SKM-1 treated with dmso at 0.1 percent for 144 hours (cell line): ENCODE measurements around the gene FGFR2.

Source experiments
- DNase-seq: peaks from one replicate; lab custom pipeline; 2025; ENCODE audit not compliant: unreplicated experiment; lab: John Stamatoyannopoulos, UW

FGFR2 gene

DNA sequence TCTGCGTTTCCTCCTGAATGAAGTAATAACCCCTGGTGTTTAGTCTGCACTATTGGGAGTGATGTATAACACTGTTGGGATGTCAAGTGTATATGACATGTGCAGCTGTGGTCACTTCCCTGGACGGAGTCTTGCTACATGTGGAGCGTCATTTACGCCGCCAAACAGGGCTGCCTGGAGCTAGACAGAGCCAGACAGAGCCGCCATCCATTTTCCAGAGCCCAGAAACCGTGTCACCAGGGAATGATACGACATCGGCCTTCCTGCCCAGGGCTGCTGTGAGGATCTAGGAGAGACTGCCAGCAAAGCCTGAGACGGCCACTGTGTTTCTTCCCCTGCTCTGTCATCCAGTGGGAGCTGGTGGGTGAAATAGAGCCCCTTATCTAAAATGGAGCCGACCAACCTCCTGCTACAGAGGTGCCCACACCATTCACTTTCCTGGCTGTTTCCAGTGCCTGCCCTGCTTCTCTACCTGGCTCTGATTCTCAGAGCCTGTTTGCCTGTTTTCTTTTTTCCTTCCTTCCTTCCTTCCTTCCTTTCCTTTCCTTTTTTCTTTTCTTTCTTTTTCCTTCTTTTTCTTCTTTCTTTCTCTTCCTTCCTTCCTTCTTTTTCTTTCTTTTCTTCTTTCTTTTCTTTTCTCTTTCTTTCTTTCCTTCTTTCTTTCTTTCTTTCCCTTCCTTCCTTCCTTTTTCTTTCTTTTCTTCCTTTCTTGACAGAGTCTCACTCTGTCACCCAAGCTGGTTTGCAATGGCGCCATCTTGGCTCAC lies 13.3 kb upstream of the FGFR2 start:
- DNase-seq, result no peak

DNA sequence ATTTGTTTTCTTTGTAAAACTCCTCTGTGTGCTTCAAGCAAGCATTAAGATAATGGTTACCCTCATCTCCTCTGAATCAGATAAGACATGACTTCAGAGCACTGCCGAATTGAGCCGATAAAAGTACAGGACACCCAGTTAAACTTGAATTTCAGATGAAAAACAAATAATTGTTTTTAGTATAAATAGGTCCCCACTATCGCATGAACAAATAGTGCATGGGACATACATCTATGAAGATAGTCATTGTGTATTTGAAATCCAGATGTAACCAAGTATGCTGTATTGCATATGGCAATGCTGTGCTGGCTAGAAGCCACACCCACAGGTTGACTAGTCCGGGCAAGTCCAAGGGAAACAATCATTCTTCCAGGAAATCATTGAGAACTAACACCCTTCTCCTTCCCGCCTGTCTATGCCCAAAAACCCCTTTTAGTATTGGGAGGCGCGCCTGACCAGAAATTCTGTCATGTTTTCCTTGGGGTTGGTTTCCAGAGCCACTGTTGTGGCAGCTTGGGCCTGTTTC lies 12.6 kb upstream of the FGFR2 start:
- DNase-seq, result no peak

DNA sequence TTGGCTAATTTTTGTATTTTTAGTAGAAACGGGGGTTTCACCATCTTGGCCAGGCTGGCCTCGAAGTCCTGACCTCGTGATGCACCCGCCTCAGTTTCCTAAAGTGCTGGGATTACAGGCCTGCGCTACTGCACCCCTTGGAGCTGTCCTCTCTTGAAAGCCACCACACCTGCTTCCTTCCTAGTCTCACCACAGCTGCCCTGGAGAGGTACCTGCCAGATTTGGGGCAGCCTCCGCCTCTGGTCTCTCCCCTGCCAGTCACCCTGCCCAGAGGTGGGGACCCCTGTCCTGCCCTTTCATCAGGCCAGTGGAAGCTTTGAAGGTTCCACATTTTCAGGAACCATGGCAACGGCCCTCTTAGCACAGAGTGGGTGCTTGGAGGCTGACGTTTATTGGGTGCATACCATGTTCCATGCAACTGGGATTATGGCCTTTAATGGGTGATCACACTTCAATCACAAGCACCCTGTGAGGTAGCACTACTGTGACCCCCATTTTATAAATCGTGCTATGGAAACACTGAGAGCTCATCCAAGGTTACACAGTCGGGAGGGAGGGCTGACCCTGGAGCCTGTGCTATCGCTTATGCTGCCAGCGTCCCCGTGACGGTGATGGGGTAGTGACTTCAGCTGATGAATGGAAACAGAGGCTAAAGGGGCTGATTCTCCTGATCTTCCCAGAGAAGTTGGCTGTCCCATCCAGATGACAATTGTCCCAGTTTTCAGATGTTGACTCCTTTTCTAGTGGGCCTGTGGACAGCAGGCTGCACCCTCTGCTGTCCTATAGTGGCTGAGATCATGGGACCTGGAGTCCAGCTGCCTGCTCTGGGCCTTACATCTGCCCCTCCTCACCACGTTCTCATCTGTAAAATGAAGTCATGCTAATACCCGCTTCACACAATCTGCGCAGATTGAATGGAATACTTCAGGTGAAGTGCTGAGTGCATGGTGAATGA lies 11.5 kb upstream of the FGFR2 start:
- no peak for DNase-seq

DNA sequence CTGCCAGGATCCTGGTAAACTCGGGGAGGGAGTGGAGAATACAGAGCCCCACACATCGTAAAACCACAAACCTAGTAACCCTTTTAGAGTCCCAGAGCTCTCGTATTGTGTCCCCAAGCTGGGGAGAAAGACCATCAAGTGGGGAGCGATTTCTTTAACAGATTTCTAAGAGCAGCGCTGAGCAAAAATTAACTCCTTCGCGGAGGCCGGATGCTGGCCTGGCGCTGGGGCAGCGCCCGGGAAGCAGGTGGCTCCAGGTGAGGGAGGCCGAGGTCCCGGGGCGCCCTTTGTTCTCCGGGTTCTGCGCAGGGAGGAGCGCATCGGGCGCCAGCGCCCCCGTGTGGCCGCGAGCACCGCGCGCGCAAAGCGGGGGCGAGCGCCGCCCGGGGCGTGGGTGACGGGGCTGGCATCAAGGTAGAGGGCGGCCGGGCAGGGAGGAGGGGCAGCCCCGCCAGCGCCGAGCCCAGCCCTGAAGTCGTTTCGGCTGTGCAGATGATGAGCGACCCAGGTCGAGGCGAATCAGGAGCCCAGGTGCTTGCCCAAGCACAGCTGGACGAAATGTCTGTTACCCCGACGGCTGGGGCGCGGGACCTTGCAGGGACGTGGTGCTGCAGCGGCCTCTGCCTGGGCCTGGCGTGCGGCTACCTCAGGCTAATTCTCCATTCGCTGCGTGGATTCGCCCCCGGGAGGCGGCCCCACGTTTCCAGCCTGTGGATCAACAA lies 10.4 kb upstream of the FGFR2 start:
- DNase-seq, result peak; percentile 4

DNA sequence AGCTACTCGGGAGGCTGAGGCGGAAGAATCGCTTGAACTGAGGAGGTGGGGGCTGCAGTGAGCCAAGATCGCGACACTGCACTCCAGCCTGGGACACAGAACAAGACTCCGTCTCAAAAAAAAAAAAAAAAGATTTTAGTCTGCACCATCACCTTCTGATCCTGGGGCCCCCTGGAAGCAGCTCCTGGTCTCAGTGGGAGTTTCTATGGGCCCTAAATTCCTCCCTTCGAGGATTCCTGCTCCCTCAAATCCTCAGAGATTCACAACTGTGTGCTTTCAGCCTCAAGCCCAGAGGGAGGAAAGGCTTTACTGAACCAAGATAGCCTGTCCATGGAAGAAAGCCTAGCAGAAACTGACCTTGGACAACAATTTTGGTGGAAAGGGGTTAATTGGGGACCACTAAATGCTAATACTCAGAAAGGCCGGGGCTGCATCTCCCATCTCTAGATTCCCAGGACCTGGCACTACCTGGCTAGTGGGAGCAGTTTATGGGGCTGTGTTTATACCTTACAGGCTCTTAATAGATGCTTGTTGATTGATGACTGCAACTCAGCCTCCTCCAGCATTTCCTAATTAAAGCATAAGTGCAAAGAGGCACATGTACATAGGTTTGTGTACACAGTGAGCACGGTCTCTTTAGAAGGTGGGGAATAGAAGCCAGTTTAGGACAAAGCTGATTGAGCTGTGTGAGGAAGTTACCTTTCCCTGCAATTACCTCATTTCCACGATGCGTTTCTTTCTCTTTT lies 9.2 kb upstream of the FGFR2 start:
- no peak for DNase-seq

DNA sequence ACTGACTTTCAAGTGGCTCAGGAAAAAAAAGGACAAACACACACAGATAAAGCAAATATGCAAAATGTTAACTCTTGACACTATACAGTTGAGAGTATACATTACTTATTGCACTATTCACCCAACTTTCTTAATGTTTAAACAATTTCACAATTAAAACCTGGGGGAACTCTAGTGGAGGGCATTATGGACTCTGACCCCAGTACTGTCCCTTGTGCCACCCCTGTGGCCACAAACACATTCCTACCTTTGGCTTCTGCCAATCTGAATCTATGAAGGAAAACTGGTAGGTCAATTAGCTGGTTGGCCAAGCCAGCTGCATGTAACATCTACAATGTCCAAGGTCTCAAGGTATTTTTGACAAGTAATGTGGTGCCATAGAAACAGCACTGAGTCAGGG lies 7.5 kb upstream of the FGFR2 start:
- no peak for DNase-seq

DNA sequence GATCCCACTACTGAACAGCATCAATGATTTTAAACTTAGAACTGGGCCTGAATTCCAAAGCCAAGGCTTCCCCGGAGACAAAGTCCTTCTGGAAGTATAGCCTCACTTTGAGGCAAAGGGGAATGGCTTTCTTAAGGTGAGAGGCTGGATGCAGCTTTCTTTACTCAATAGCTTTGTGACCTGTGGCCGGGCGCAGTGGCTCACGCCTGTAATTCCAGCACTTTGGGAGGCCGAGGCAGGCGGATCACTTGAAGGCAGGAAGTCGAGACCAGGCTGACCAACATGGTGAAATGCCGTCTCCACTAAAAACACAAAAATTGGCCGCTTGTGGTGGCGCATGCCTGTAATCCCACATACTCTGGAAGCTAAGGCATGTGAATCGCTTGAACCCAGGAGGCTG lies 3.2 kb upstream of the FGFR2 start:
- DNase-seq, result no peak

DNA sequence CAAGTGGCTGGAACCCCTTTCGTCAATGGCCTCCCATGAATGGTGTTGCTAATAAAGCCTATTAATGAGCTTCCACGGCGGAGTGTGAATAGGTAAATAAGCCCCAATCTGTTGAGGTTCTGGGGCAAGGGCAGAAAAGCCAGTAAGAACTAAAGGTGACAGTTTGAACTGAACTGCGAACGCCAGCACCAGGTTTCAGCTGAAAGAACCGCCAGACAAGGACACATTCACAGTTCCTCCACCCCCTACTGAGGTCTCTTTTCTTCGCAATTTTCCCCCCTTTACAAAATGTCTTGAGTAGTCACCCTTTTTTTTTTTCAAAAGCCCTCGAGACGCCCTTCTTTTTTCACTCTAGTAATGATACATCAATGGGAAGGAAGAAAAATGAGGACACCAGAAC lies 2.4 kb upstream of the FGFR2 start:
- no peak for DNase-seq

DNA sequence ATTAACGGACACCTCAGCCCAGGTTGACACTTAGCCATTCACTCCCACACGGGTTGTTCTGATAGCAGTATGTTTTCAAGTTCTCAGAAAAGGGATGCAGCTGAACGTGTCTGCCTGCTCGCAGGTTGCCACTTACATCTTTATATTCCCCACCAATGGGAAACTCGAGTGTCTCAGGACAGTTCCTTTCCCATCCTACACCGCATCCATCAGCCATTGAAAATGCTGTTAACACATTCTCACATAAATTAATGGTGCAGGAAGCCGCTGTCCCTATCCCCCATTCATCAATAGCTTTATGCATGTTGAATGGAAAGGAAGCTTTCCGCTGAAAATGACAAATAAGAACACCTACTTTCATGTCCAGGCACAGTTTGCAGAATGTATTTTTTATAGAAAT lies 1.7 kb upstream of the FGFR2 start:
- DNase-seq, result no peak

DNA sequence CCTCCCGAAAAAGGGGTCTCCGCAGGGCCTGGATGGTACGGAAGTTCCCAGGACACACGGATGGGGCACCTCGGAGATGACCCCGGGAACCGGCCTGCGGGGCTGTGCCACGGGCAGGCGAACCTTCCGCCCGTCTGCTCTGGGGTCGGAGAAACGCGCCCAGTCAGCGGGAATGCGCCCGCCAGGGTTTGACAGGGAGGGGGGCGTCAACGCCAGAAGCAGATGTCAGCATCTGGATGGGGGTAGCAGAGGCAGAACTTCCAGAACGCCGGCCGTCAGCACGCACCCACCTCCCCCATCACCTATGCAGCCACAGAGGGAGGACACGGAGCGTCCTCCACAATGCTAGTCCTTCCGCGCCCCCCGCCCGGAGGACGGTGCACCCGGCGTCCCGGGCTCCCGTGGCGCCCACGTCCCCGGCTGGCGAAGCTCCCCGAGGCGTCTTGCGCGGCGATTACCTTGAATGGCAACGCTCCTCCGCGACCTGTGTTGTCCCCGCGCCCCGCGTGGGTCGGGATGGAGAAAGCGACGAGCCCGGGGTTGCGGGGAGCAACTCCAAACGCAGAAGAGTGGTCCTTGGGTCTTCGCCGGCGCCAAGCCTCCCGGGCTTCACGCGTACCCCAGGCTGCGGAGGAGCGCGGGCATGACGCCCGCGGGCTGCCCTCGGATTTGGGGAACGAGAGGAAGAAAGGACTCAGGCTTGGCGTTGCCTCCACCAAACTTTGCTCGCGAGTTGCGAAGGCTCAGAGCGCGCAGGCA lies 561 bp downstream of the FGFR2 start:
- no peak for DNase-seq

DNA sequence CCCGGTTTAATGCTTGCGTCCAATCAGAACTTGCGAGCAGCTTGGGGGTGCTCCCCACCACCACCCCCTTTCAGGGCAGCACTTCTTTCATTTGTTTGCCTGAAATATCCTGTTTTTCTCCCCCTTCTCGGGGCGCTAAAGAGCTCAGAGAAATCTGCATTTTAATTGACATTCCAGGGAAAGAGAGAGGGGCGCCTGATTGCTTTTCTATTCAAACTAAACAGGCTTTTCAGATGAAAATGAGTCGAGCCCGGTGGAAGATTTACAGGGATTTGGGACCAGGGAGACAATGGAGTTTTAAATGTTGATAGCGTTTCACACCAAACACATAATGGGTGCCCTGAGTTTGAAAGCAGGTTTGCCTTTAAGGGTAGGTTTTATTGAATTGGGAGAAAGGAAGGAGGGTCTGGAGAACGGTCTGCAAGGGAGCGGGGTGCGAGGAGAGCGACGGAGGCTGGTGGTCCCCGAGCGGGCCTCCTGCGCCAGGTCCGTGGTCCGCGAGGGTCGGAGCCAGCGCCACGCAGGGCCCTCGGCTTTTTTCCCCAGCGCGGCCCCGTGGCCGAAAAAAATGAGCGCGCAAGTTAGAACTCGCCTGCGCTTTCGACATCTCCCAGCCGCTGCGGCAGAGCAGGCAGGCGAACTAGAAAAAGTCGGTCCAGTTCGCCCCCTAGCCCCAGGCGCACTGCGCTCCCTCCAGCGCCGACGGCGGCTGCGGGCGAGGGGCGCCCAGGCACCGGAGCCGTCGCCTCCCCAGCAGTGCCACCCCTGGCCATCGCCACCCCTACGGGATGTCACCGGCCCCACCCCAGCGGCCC lies 1.3 kb downstream of the FGFR2 start:
- DNase-seq, result no peak

DNA sequence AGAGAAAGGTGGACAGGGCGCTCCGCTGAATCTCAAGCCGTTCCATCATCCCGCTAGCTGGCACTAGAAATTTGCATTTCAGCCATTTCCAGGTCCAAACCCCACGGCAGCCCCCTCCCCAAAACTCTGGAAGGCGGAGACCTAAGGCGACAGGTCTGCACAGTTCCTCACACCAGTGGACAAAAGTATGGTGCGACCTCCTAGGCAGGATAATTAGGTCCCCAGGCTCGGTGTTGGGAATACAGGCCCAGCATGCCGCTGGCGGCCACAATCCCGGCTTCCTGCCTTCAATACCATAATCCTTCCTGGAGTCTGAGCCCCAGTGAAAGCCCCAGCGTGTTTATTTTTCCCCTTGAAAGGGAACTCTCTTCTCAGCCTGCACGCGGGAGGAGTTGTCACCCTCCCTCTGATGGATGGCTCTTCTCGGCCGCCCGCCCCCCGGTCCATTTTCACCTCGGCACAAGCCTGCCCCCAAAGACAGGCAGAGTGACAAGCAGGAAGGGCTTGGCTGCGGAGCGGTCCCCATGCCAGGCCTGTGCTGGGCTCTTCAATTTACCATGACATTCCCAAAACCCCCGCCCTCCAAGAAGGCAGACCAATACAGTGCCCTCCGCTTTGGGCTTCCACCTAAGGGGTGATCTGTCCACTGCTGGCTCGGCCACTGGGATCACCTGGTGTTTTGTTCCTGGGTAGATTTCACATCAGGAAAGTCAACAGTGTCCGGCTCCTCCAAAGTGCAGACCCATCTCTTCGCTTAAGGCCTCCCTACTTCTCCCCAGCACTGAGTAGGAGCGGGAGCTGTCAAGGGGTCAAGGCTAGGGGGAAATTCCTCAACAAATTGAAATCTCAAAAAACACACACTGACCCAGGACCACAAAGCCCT lies 2.2 kb downstream of the FGFR2 start:
- no peak for DNase-seq

DNA sequence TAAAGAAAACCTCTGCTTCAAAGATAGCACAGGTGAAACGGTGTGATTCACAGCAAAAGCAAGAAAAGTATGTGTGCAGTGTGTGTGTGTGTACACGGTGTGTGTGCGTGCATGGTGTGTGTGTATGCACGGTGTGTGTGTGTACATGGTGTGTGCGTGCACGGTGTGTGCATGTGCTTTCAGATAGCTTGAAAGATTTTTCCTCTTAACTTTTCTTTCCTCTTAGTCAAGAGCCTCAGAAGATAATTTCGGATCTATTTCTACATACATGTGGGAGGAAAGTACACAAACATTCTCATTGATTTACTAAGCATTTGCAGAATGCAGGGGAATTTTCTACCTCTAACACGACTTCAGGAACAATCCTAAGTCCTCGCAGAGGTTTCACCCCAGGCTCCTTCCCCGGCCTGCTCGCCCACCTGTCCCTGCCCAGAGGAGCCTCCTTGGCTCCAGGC lies 2.9 kb downstream of the FGFR2 start:
- DNase-seq, result no peak

DNA sequence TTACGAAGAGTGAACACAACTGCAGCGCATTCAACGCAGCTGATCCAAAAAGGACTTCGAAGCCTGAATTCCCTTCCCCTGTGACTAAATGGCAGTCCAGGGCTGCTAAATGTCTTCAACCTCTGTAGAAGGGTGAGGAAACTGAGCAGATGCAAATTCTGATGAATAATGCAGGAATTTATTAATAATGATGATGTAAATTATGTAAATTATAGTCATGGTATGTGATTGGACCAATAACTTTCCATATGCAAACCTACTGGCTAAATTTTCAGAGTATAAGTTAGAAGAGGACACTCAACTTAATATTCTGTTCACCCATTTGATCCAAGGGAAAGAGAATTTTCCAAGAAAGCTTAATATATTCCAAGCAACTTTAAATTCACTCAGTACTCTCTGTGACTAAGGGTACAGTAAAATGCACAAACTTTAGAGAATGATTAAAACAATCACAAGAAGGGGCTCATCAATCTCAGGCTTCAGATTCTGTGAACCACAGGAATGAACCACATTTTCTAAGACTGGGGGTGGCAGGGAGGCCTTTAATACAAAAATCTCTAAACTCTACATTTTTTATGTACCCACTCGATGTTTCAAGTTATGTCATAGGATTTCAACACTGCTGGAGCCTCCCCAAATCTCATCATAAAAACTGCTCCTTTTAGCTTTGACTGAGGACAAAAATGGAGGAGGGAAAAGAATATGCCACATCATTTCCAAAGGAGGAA lies 3.5 kb downstream of the FGFR2 start:
- DNase-seq, result no peak

DNA sequence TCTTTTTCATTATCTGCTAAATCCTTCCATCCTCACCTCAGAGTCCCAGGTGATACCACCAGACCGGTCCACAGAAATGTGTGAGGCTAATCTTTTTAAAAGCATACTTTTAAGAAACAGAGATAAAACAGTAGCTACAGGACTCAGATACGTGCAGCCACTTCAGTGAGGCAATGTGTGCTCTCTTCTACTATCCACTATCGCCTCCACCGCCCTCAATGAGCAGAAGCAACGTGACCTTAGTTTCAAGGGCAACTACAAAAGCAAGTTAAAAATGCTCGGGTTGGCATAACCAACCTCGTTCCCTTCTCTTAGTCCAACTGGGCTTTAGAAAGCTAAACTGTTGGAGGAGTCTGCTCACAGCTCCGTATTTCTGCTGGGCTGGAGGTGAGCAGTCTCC lies 4.2 kb downstream of the FGFR2 start:
- no peak for DNase-seq

DNA sequence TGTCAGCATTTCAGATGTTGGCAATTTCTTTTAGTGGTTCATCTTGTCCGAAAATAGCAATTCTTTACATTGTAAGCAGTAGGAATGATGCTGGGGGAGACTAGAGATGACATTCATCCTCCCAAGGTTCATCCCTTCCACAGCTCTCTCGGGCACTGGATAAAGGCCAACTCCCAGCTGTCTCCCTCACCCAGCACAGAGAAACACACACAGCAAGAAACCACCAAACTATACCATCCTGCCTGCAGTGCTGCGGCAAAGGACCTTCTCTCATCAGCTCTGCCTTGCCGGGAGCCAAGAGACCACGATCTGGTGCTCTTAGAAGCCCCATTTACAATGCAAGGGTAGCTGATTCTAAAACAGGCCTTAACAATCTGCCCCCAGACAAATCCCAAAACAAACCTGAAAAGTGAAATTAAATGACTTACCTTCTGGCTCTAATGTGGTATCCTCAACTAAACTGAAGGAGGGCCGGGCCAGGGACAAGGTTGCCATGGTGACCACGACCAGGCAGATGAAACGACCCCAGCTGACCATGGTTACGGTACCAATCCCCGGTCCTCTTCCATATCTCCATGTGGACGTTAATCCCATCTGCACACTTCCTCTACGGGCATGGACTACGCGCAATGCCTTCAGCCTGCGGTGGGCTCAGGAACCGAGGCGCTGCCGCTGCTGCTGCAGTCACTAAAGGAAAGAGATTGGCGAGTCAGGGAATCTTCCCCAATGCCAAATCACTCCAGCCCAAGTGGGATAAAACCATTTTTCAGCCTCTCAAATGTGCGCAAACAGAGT lies 4.8 kb downstream of the FGFR2 start:
- DNase-seq, result no peak
